ENCODE data around the gene TMEM203. TPM values are rescaled to one million over a fixed set of nuclear protein-coding genes. Genes with fewer than 3 reads are reported as not detected.
A peak's percentile ranks its signal among the peaks of the same experiment; 100 is the strongest.

TMEM203 gene
- total and polyA plus RNA-seq, 12 donors, result 21.7 to 48.4 (median 40.0) TPM

DNA sequence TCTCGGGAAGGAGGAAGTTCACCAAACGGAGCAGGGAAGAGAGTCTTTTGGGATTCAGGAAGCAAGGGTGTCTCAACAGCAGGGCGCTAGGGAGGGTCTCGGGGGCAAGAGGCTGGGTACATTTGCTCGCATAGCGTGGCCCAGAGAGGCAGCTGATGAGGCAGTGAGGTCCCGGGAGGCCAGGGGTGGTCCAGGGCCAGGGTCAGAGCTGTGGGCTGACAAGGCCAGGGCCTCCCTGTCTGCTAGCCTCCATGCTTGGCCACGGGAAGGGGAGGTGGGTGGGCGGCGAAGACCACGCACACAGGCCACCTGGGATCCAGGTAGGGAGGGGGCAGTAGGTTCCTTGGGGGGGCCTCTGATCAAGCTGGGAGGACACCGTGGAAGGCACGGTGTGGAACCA lies 6.1 kb upstream of the TMEM203 start:
- DNase-seq, result no peak
- Histone ChIP-seq H3K27me3 (no peaks in the 10 kb centered on the region), H3K4me3 (no peak overlapping the region), H3K27ac (no peak overlapping the region), H3K9me3 (replicated peaks in 1 of 3) (no peaks in the 10 kb centered on the region), H3K36me3 (replicated peaks in 1 of 2) (no peaks in the 10 kb centered on the region), H3K4me1 (replicated peaks in 1 of 2) (peaks cover 0 to 5% of the 10 kb centered on the region in 2 donors)
- intact Hi-C loops (cut with DNase I), result no loop called here
- no peak for TF ChIP-seq POLR2A (IDR thresholded peaks at IDR 0.05)
- TF ChIP-seq, protein P1, sequence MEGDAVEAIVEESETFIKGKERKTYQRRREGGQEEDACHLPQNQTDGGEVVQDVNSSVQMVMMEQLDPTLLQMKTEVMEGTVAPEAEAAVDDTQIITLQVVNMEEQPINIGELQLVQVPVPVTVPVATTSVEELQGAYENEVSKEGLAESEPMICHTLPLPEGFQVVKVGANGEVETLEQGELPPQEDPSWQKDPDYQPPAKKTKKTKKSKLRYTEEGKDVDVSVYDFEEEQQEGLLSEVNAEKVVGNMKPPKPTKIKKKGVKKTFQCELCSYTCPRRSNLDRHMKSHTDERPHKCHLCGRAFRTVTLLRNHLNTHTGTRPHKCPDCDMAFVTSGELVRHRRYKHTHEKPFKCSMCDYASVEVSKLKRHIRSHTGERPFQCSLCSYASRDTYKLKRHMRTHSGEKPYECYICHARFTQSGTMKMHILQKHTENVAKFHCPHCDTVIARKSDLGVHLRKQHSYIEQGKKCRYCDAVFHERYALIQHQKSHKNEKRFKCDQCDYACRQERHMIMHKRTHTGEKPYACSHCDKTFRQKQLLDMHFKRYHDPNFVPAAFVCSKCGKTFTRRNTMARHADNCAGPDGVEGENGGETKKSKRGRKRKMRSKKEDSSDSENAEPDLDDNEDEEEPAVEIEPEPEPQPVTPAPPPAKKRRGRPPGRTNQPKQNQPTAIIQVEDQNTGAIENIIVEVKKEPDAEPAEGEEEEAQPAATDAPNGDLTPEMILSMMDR (IDR thresholded peaks at IDR 0.05), result no peak
- WGBS, 4 donors, result 78 to 88% (median 82%) methylated on average over 7 to 13 of the region's 13 CpGs

DNA sequence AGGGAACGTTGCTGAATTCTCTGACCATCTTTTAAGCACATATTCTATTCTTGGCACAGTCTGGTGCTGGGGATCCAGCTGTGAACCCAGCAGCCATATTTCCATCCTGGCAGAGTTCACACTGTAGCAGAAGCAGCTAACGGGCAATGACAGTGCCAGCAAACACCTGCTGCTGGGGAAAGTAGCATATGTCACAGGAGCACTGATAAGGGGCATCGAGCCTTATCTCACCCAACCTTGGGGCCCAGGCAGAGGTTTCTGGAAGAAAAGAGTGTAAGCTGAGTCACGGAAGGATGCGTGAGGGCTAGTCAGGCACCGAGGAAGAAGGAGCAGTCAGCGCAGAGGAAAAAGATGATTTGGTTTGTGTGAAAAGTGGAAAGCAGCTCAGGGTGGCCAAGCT lies 1.2 kb upstream of the TMEM203 start:
- Histone ChIP-seq H3K4me3 (peak overlapping the region in 1 of 4 donors; percentile 98), H3K27me3 (no peaks in the 10 kb centered on the region), H3K27ac (no peak overlapping the region), H3K9me3 (replicated peaks in 1 of 3) (no peaks in the 10 kb centered on the region), H3K4me1 (replicated peaks in 1 of 2) (peaks cover 9 to 41% of the 10 kb centered on the region in 2 donors), H3K36me3 (replicated peaks in 1 of 2) (no peaks in the 10 kb centered on the region)
- intact Hi-C loops (cut with DNase I), result no loop called here
- no peak for TF ChIP-seq POLR2A (IDR thresholded peaks at IDR 0.05)
- TF ChIP-seq, protein P1 (IDR thresholded peaks at IDR 0.05), result no peak
- 69 to 77% (median 74%) methylated on average over 7 of the region's 7 CpGs for WGBS, 4 donors
- DNase-seq, result no peak

DNA sequence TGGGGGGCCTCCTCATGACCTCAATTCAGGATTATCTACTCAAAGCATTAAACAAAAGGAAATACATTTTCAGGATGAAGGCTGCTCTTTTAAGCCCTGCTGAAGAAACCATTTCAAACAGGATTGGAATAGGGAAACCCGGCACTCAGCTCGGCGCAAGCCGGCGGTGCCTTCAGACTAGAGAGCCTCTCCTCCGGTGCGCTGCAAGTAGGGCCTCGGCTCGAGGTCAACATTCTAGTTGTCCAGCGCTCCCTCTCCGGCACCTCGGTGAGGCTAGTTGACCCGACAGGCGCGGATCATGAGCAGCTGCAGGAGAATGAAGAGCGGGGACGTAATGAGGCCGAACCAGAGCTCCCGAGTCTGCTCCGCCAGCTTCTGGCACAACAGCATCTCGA lies 720 bp downstream of the TMEM203 start:
- 10 to 28% (median 15%) methylated on average over 11 to 21 of the region's 21 CpGs for WGBS, 4 donors
- Histone ChIP-seq H3K9me3 (replicated peaks in 1 of 3) (no peaks in the 10 kb centered on the region), H3K36me3 (replicated peaks in 1 of 2) (no peaks in the 10 kb centered on the region), H3K27ac (peak overlapping the region in 4 of 5 donors; percentile 70 to 97 (median 78)), H3K4me1 (replicated peaks in 1 of 2) (peaks cover 15 to 47% of the 10 kb centered on the region in 2 donors), H3K27me3 (no peaks in the 10 kb centered on the region), H3K4me3 (peak overlapping the region; percentile 44 to 98 (median 76))
- intact Hi-C loops (cut with DNase I), result no loop called here
- TF ChIP-seq, protein P1 (IDR thresholded peaks at IDR 0.05), result no peak
- no peak for TF ChIP-seq POLR2A (IDR thresholded peaks at IDR 0.05)
- DNase-seq, result no peak

DNA sequence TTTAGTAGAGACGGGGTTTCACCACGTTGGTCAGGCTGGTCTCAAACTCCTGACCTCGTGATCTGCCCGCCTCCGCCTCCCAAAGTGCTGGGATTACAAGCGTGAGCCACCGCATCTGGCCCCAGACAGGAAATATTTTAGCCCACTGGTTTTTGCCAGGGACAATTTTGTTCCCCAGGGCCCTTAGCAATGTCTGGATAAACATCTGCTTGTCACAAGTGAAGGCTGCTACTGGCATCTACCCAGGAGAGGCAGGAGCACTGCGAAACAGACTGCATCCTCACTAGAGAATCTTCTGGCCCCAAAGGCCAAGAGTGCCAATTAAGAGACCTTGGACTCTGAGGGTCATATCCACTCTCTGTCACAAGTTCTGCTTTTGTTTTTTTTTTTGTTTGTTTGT lies 2.5 kb downstream of the TMEM203 start:
- Histone ChIP-seq H3K9me3 (replicated peaks in 1 of 3) (no peaks in the 10 kb centered on the region), H3K4me1 (replicated peaks in 1 of 2) (peaks cover 15 to 64% of the 10 kb centered on the region in 2 donors), H3K4me3 (no peak overlapping the region), H3K27ac (no peak overlapping the region), H3K36me3 (replicated peaks in 1 of 2) (no peaks in the 10 kb centered on the region), H3K27me3 (no peaks in the 10 kb centered on the region)
- TF ChIP-seq, protein P1 (IDR thresholded peaks at IDR 0.05), result no peak
- no peak for TF ChIP-seq POLR2A (IDR thresholded peaks at IDR 0.05)
- intact Hi-C loops (cut with DNase I), result no loop called here
- no peak for DNase-seq
- WGBS, 4 donors, result 69 to 82% (median 78%) methylated on average over 8 of the region's 8 CpGs
